ENCODE data around the gene NFIX. TPM values are rescaled to one million over a fixed set of nuclear protein-coding genes. Genes with fewer than 3 reads are reported as not detected.

The NFIX gene
- total and polyA plus RNA-seq, 4 donors, result 26.0 to 190 (median 89.6) TPM

DNA sequence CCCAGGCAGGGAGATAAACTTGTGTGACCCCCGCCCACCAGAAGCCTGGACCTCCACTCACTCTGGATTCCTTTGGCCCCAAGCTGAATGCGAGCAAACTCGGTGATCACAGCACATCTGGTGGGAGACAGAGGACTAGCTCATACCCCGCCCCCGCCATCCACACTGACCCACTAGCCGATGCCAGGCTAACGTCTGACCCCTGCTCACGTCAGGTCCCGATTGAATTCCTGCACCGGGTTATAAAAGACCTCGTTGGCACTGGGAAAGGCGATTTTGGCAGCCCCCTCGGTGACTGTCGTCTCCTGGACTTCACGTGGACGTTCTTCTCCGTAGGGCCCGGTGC is 120.6 kb downstream of the NFIX start:
- 3 to 4% methylated on average over 18 of the region's 18 CpGs for whole genome bisulfite sequencing, 2 donors
- Histone ChIP-seq H3K4me3 (peak overlapping the region; percentile 93), H3K27me3 (ENCODE audit: control insufficient read depth in 3 of 3, insufficient read depth in 3 of 3, low read length in 2 of 3) (no peaks in the 10 kb centered on the region), H3K9me3 (ENCODE audit: control insufficient read depth in 4 of 4, insufficient read depth in 3 of 4, low read length in 3 of 4) (no peaks in the 10 kb centered on the region), H3K36me3 (ENCODE audit: control insufficient read depth in 4 of 4, insufficient read depth in 4 of 4, low read length in 4 of 4) (peaks cover 0 to 7% (median 6%) of the 10 kb centered on the region in 4 donors), H3K9ac (ENCODE audit: insufficient read depth in 1 of 2, low read length in 2 of 2) (peak overlapping the region in 1 of 2 donors; percentile 67), H3K27ac (ENCODE audit: low read depth in 1 of 2, low read length in 1 of 2) (peak overlapping the region in 1 of 2 donors; percentile 62), H3K4me1 (ENCODE audit: control insufficient read depth in 5 of 5, insufficient read depth in 5 of 5, low read length in 5 of 5) (peaks cover 0 to 29% (median 9%) of the 10 kb centered on the region in 5 donors)
- ATAC-seq (ENCODE audit: insufficient read depth, low FRiP score), result no peak
- TF ChIP-seq, protein P1, sequence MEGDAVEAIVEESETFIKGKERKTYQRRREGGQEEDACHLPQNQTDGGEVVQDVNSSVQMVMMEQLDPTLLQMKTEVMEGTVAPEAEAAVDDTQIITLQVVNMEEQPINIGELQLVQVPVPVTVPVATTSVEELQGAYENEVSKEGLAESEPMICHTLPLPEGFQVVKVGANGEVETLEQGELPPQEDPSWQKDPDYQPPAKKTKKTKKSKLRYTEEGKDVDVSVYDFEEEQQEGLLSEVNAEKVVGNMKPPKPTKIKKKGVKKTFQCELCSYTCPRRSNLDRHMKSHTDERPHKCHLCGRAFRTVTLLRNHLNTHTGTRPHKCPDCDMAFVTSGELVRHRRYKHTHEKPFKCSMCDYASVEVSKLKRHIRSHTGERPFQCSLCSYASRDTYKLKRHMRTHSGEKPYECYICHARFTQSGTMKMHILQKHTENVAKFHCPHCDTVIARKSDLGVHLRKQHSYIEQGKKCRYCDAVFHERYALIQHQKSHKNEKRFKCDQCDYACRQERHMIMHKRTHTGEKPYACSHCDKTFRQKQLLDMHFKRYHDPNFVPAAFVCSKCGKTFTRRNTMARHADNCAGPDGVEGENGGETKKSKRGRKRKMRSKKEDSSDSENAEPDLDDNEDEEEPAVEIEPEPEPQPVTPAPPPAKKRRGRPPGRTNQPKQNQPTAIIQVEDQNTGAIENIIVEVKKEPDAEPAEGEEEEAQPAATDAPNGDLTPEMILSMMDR (IDR thresholded peaks at IDR 0.05; ENCODE audit: control extremely low read depth, extremely low read depth), result no peak
- no peak for DNase-seq

DNA sequence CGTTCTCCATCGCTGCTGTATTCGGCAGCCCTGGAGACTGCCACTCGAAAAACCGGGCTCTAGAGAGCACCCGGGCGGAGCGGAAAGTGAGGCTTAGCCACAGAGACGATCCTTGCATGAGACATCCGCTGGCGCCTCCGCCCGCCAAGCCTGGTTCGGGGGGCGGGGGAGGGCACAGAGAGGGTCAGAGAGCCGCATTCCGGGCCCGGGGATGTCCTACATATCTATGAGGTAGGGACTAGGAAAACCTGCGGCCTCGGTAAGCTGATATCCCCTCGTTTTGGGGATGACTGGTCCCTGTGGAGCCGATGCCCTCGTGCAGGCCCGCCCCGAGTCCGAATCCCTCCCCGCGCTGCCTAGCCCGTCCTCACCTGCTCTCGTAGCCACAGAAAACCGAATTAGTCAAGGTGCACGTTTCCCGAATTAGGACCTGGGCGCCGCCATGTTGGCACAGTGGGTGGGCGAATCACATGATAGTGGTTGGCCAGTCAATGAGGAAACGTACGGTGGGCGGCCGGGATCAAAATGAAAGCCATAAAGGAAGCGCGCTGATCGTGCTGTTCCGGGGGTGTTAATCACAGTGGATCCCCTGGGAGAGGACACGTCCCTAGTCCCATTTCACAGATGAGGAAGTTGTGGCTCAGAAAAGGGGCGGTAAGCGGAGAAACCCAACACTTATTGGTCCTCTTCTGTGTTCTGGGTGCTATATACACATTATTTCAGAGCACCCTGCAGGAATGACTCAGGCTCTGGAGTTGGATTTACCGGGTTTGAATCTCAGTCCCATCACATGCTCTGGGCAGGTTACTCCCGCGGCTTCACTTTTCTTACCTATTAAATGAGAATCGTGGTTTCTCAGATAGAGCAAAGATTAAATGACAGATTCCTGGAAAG is 121.3 kb downstream of the NFIX start, which contains the start of gene TRMT1:
Gene TRMT1 (minus strand): TSS at position 459 of the 894 bp plus-strand sequence. CDS start 341 bp downstream, at position 118.
- WGBS, 2 donors, result 0 to 1% methylated on average over 50 to 51 of the region's 51 CpGs

DNA sequence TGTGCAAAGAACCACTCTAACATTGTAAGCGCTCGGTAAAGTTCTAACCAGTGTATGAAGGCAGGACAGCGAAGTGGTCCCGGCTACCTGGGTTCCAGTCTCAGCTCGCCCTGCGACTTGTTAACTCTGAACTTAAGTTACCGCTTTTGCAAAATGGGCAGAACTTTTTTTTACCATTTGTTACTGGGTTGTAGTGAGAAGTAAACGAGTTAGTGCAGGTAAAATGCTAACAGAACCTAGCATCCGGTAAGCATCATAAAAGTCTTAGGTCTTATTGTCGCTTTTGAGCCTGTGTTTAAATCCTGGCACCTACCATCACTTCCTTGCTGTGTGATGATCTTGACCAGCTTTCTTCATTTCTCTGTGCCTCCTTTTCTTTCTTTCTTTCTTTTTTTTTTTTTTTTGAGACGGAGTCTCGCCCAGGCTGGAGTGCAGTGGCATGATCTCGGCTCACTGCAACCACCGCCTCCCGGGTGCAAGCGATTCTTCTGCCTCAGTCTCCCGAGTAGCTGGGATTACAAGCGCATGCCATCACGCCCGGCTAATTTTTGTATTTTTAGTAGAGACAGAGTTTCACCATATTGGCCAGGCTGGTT is 122.0 kb downstream of the NFIX start:
- Histone ChIP-seq H3K27me3 (ENCODE audit: control insufficient read depth in 3 of 3, insufficient read depth in 3 of 3, low read length in 2 of 3) (no peaks in the 10 kb centered on the region), H3K27ac (ENCODE audit: low read depth in 1 of 2, low read length in 1 of 2) (peak overlapping the region; percentile 55 to 65), H3K4me3 (peak overlapping the region; percentile 9), H3K9ac (ENCODE audit: insufficient read depth in 1 of 2, low read length in 2 of 2) (peak overlapping the region in 1 of 2 donors; percentile 75), H3K9me3 (ENCODE audit: control insufficient read depth in 4 of 4, insufficient read depth in 3 of 4, low read length in 3 of 4) (no peaks in the 10 kb centered on the region), H3K4me1 (ENCODE audit: control insufficient read depth in 5 of 5, insufficient read depth in 5 of 5, low read length in 5 of 5) (peaks cover 0 to 29% (median 9%) of the 10 kb centered on the region in 5 donors), H3K36me3 (ENCODE audit: control insufficient read depth in 4 of 4, insufficient read depth in 4 of 4, low read length in 4 of 4) (peaks cover 0 to 10% (median 6%) of the 10 kb centered on the region in 4 donors)
- TF ChIP-seq, protein P1 (IDR thresholded peaks at IDR 0.05; ENCODE audit: control extremely low read depth, extremely low read depth), result no peak
- DNase-seq (peak in 1 of 3 donors; percentile 13), ATAC-seq (ENCODE audit: insufficient read depth, low FRiP score) (no peak)
- 11 to 13% methylated on average over 19 to 20 of the region's 20 CpGs for WGBS, 2 donors

More for the DNA sequence above, 121.3 kb downstream of the NFIX start, which contains the start of gene TRMT1:
- peaks cover 0 to 29% (median 9%) of the 10 kb centered on the region in 5 donors for H3K4me1 ChIP-seq (ENCODE audit: control insufficient read depth in 5 of 5, insufficient read depth in 5 of 5, low read length in 5 of 5)
- H3K9ac ChIP-seq (ENCODE audit: insufficient read depth in 1 of 2, low read length in 2 of 2), result peak within 1 kb of the TSS; percentile 67 to 75
- peak within 1 kb of the TSS; percentile 93 for H3K4me3 ChIP-seq
- H3K27ac ChIP-seq (ENCODE audit: low read depth in 1 of 2, low read length in 1 of 2), result peak within 1 kb of the TSS; percentile 62 to 65
- DNase-seq (peak; percentile 93 to 96 (median 95)), ATAC-seq (ENCODE audit: insufficient read depth, low FRiP score) (peak; percentile 67)
- peaks cover 0 to 7% (median 6%) of the 10 kb centered on the region in 4 donors for H3K36me3 ChIP-seq (ENCODE audit: control insufficient read depth in 4 of 4, insufficient read depth in 4 of 4, low read length in 4 of 4)
- H3K9me3 ChIP-seq (ENCODE audit: control insufficient read depth in 4 of 4, insufficient read depth in 3 of 4, low read length in 3 of 4), result no peaks in the 10 kb centered on the region
- H3K27me3 ChIP-seq (ENCODE audit: control insufficient read depth in 3 of 3, insufficient read depth in 3 of 3, low read length in 2 of 3), result no peaks in the 10 kb centered on the region
- TF ChIP-seq, protein P1 (IDR thresholded peaks at IDR 0.05; ENCODE audit: control extremely low read depth, extremely low read depth), result no peak
